Epithelial cell of proximal tubule (primary cell): ENCODE results near the gene RHBDF2. TPM values are rescaled to one million over a fixed set of nuclear protein-coding genes. Genes with fewer than 3 reads are reported as not detected.

Experiments
- DNase-seq: peaks from one replicate; pipeline ENCODE4 v3.0.0-alpha.2; 2011; ENCODE audit warnings: low read depth
- H3K4me3 ChIP-seq: 2 replicates; pipeline ENCODE4 v1.5.1; 2011; ENCODE audit warnings: low read depth, mild to moderate bottlenecking, low read length
- CTCF ChIP-seq: conservative IDR thresholded peaks from 2 replicates; pipeline ENCODE4 v1.5.1; 2012; ENCODE audit warnings: low read depth, mild to moderate bottlenecking, low read length
- total RNA-seq: library from RNA; depleted of rRNA; stranded (reverse); fragments of >200 nt; gene quantifications from 2 replicates; pipeline ENCODE4 v1.2.3, GENCODE V29; 2015

The RHBDF2 gene
- total RNA-seq, 1 donor from 2014 or later: 101 TPM

- TF ChIP-seq CTCF: no peak
- no peak overlapping the region for H3K4me3 ChIP-seq
- DNase-seq: no peak
These were observed 41.3 kb upstream of the RHBDF2 start for GRCh38 chr17:76542566-76542971.

DNA sequence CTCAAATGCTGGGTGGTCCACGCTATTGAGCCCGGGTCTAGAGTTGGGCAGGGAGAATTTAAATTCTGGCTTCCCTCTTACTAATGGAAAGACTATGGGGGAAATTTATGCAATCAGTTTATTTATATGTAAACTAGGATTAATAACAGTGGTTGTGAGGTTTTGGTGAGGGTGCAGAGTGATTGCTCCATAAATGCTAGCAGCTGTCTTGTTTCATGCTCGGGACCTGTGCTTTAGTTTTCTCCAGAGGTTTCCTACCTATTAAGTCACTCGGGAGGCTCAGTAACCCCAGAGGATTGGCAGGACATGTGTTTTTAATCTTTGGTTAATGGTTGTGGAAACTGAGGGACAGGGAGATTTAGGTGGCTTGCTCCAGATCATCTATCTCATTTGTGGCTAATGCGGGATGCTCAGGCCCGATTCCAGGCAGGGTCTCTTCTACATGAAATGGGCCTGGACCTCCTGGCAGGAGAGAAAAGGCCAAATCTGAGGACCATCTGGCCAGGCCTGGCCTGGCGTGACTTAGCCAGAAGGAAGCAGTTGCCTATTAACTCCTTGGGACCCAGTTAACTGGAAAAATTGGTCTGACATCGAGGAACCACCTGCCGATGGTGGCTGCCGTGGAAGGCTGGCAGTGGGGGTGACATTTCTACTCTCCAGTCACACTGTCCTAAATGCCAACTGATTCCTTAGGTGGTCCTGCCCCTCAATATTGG, 40.7 kb upstream of the RHBDF2 start:
- DNase-seq: no peak
- H3K4me3 ChIP-seq: no peak overlapping the region
- TF ChIP-seq CTCF: no peak

GRCh38 chr17:76540381-76541300, 39.4 kb upstream of the RHBDF2 start:
- peak overlapping the region; percentile 56 for H3K4me3 ChIP-seq
- DNase-seq: no peak
- peak; percentile 20 for TF ChIP-seq CTCF

DNA sequence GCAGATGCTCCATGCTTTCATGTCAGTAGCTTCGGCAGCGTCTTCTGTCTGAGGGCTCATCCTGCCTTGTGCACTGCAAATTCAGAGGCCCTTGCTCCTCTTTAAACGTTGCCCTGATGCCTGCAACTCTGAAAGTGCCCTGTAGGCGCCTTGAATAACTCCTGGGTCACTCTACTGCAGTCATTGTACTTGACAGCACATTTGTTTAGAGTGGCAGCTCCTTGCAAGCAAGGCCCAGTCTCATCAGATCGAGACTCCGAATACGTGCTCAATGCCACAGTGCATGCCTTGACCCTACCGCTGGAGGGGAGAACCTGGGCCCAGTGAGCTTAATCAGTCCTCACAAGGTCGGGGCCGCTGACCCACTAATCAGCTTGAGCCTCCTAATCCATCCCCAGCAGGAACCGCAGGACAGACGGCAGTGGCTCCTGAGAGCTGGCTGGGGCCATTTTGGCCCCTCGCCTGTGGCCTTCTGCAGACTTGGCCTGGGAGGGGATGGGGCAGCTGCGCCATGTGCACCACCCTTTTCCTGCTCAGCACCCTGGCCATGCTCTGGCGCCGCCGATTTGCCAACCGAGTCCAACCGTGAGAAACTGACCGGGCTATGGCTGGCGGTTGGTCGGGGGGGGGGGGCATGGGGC, 38.5 kb upstream of the RHBDF2 start, which contains the start of gene PRCD:
Gene PRCD, plus strand, starts transcription at position 414 of the 641 bp plus-strand sequence. Its CDS starts 98 bp downstream, at position 512.
- no peak for DNase-seq
- peak within 1 kb of the TSS; percentile 56 for H3K4me3 ChIP-seq
- no peak for TF ChIP-seq CTCF

GRCh38 chr17:76538941-76539570, 37.8 kb upstream of the RHBDF2 start:
- no peak overlapping the region for H3K4me3 ChIP-seq
- no peak for DNase-seq

More at GRCh38 chr17:76538941-76539570, 37.8 kb upstream of the RHBDF2 start:
- no peak for TF ChIP-seq CTCF
